Endometrial microvascular endothelial cells (primary cell): ENCODE data around the gene SIGLEC10. TPM values are rescaled to one million over a fixed set of nuclear protein-coding genes. Genes with fewer than 3 reads are reported as not detected.
"Not testable (repeated sequence)": the region's sequence is repeated elsewhere in the genome, so short reads cannot be mapped to it uniquely, and the experiment has no call there.

Experiments used
- in situ Hi-C: cut with HindIII; loops from 2 replicates; pipeline ENCODE4 v1.10.0; 2017; ENCODE audit warnings: low sequenced_read_pairs, low pct_unique_long_range_greater_than_20kb; ENCODE audit errors: inconsistent ontology term
- total RNA-seq: library from RNA; depleted of rRNA; stranded (reverse); fragments of >200 nt; gene quantifications from one replicate; pipeline ENCODE4 v1.2.3, GENCODE V29; 2015; ENCODE audit errors: inconsistent ontology term

SIGLEC10 gene
- total RNA-seq, 1 donor from 2014 or later, result not detected

GRCh38 chr19:51441410-51442390 is 24.3 kb upstream of the SIGLEC10 start:
- in situ Hi-C loops, result no loop called here

GRCh38 chr19:51440846-51441409 is 23.5 kb upstream of the SIGLEC10 start:
- in situ Hi-C loops, result no loop called here

- in situ Hi-C loops, result no loop called here
These were observed 22.6 kb upstream of the SIGLEC10 start for GRCh38 chr19:51440052-51440451.

GRCh38 chr19:51439021-51439465 is 21.6 kb upstream of the SIGLEC10 start:
- in situ Hi-C loops, result no loop called here

- in situ Hi-C loops, result no loop called here
These were observed 17.0 kb upstream of the SIGLEC10 start for GRCh38 chr19:51434456-51434855.

- in situ Hi-C loops, result no loop called here
These were observed 15.6 kb upstream of the SIGLEC10 start for GRCh38 chr19:51433043-51433442.

- in situ Hi-C loops, result no loop called here
These were observed 13.7 kb upstream of the SIGLEC10 start for GRCh38 chr19:51431124-51431523.

GRCh38 chr19:51430221-51430620 is 12.8 kb upstream of the SIGLEC10 start:
- in situ Hi-C loops, result no loop called here

GRCh38 chr19:51427201-51427600 is 9.8 kb upstream of the SIGLEC10 start:
- in situ Hi-C loops, result no loop called here

- in situ Hi-C loops, result no loop called here
These were observed 4.6 kb upstream of the SIGLEC10 start for GRCh38 chr19:51422053-51422448.

GRCh38 chr19:51421229-51422052 is 4.0 kb upstream of the SIGLEC10 start:
- in situ Hi-C loops, result no loop called here

GRCh38 chr19:51420511-51420910 is 3.1 kb upstream of the SIGLEC10 start:
- in situ Hi-C loops, result not testable (repeated sequence)

GRCh38 chr19:51418707-51419106 is 1.3 kb upstream of the SIGLEC10 start:
- in situ Hi-C loops, result no loop called here

GRCh38 chr19:51417810-51418157 is 342 bp upstream of the SIGLEC10 start:
- in situ Hi-C loops, result no loop called here

GRCh38 chr19:51416422-51416821 is 1.0 kb downstream of the SIGLEC10 start:
- in situ Hi-C loops, result not testable (repeated sequence)

- in situ Hi-C loops, result no loop called here
These were observed 2.3 kb downstream of the SIGLEC10 start for GRCh38 chr19:51415187-51415586.

GRCh38 chr19:51410950-51411748 is 6.3 kb downstream of the SIGLEC10 start:
- in situ Hi-C loops, result no loop called here

GRCh38 chr19:51407511-51408131 is 9.8 kb downstream of the SIGLEC10 start:
- in situ Hi-C loops, result no loop called here
